Mammary epithelial cell (primary cell): ENCODE data around the gene GLP2R.

Experiments
- CTCF ChIP-seq, 2 donors: IDR thresholded peaks in 1 of 2; conservative IDR thresholded peaks in 1 of 2; 2 replicates each; pipeline ENCODE4 v1.5.1; 2011 to 2012; ENCODE audit warnings: inconsistent platforms in 2 of 2, low read length in 2 of 2, mild to moderate bottlenecking in 2 of 2, control low read depth in 1 of 2, low read depth in 1 of 2; ENCODE audit not compliant: insufficient read depth in 1 of 2; ENCODE audit errors: extremely low read depth in 1 of 2
- EZH2 ChIP-seq: IDR thresholded peaks from 2 replicates; pipeline ENCODE4 v1.6.1; 2012; ENCODE audit warnings: low read length, inconsistent platforms, borderline replicate concordance

- TF ChIP-seq CTCF (conservative IDR thresholded peaks at IDR 0.05 in 1 of 2, IDR thresholded peaks at IDR 0.05 in 1 of 2; ENCODE audit: extremely low read depth in 1 of 2, insufficient read depth in 1 of 2, low read depth in 1 of 2, low read length in 2 of 2) (no peak), EZH2 (no peak)
These were observed 100.6 kb downstream of the GLP2R start for GRCh38 chr17:9926150-9926804.
